Measurements from ENCODE around the gene PEX7. TPM values are rescaled to one million over a fixed set of nuclear protein-coding genes. Genes with fewer than 3 reads are reported as not detected.
A peak's percentile ranks its signal among the peaks of the same experiment; 100 is the strongest.
"Not testable (repeated sequence)": the region's sequence is repeated elsewhere in the genome, so short reads cannot be mapped to it uniquely, and the experiment has no call there.

PEX7 gene
- total RNA-seq, 4 donors from 2014 or later = 5.0 to 10.7 (median 8.8) TPM

DNA sequence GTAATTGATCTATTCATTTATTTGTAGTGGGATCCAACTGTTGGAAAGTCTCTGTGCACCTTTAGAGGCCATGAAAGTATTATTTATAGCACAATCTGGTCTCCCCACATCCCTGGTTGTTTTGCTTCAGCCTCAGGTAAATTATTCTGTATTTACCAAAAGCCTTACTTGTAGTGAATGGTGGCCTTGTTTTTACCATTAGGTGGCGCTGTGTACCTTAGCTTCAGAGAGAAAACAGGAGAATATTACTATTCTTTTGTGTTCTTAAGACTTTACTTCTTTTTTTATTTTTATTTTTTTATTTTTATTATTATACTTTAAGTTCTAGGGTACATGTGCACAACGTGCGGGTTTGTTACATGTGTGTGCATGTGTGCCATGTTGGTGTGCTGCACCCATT is 23.7 kb downstream of the PEX7 start:
- no peak overlapping the region for H3K4me3 ChIP-seq
- WGBS, 2 donors = 59 to 64% methylated on average over 3 of the region's 3 CpGs
- H3K4me1 ChIP-seq = no peaks in the 10 kb centered on the region
- H3K36me3 ChIP-seq = peaks cover 0 to 14% (median 0%) of the 10 kb centered on the region in 3 donors
- peaks cover 0 to 2% (median 0%) of the 10 kb centered on the region in 4 donors for H3K9me3 ChIP-seq
- DNase-seq (ENCODE audit: low spot score in 2 of 2) = peak in 1 of 2 donors; percentile 56
- H3K27me3 ChIP-seq = no peaks in the 10 kb centered on the region
- H3K27ac ChIP-seq = no peak overlapping the region
- no peak for TF ChIP-seq POLR2A (IDR thresholded peaks at IDR 0.05)
- no peak for TF ChIP-seq EP300 (IDR thresholded peaks at IDR 0.05)
- TF ChIP-seq, protein P1, sequence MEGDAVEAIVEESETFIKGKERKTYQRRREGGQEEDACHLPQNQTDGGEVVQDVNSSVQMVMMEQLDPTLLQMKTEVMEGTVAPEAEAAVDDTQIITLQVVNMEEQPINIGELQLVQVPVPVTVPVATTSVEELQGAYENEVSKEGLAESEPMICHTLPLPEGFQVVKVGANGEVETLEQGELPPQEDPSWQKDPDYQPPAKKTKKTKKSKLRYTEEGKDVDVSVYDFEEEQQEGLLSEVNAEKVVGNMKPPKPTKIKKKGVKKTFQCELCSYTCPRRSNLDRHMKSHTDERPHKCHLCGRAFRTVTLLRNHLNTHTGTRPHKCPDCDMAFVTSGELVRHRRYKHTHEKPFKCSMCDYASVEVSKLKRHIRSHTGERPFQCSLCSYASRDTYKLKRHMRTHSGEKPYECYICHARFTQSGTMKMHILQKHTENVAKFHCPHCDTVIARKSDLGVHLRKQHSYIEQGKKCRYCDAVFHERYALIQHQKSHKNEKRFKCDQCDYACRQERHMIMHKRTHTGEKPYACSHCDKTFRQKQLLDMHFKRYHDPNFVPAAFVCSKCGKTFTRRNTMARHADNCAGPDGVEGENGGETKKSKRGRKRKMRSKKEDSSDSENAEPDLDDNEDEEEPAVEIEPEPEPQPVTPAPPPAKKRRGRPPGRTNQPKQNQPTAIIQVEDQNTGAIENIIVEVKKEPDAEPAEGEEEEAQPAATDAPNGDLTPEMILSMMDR (IDR thresholded peaks at IDR 0.05) = peak; percentile 18 to 67 (median 36)

DNA sequence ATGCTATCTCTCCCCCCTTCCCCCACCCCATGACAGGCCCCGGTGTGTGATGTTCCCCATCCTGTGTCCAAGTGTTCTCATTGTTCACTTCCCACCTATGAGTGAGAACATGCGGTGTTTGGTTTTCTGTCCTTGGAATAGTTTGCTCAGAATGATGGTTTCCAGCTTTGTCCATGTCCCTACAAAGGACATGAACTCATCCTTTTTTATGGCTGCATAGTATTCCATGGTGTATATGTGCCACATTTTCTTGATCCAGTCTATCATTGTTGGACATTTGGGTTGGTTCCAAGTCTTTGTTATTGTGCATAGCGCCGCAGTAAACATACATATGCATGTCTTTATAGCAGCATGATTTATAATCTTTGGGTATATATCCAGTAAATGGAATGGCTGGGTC is 24.1 kb downstream of the PEX7 start:
- not testable (repeated sequence) for H3K4me3 ChIP-seq; H3K27ac ChIP-seq; DNase-seq (ENCODE audit: low spot score in 2 of 2); H3K27me3 ChIP-seq; H3K4me1 ChIP-seq; H3K9me3 ChIP-seq
- H3K36me3 ChIP-seq = peaks cover 0 to 14% (median 0%) of the 10 kb centered on the region in 3 donors
- WGBS, 2 donors = 89 to 96% methylated on average over 4 of the region's 4 CpGs

DNA sequence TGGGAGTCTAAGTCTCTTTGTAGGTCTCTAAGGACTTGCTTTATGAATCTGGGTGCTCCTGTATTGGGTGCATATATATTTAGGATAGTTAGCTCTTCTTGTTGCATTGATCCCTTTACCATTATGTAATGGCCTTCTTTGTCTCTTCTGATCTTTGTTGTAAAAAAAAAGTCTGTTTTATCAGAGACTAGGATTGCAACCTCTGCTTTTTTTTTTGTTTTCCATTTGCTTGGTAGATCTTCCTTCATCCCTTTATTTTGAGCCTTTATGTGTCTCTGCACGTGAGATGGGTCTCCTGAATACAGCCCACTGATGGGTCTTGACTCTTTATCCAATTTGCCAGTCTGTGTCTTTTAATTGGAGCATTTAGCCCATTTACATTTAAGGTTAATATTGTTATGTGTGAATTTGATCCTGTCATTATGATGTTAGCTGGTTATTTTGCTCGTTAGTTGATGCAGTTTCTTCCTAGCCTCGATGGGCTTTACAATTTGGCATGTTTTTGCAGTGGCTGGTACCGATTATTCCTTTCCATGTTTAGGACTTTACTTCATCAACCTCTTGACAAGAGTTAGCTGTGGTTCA is 27.7 kb downstream of the PEX7 start:
- H3K27ac ChIP-seq; H3K36me3 ChIP-seq; H3K4me3 ChIP-seq; H3K4me1 ChIP-seq; H3K9me3 ChIP-seq; H3K27me3 ChIP-seq; DNase-seq (ENCODE audit: low spot score in 2 of 2): not testable (repeated sequence)
- 95 to 96% methylated on average over 4 of the region's 4 CpGs for WGBS, 2 donors

DNA sequence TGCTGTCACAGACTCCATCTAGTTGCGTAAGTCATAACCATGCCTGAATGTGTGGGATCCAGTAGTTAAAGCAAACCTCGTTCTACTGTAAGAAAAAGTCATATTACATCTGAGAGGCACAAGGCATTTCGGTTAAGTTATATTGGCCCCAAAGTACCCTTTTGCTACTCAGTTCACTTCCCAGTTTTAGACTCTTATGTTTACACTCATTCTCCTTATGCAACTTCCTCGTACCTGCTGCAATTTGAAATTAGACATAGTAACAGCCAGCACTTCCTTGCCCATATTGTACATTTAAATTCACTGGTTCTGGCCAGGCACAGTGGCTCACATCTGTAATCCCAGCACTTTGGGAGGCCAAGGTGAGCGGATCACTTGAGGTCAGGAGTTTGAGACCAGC is 37.0 kb downstream of the PEX7 start:
- H3K27me3 ChIP-seq = no peaks in the 10 kb centered on the region
- H3K4me3 ChIP-seq = no peak overlapping the region
- WGBS, 2 donors = 91 to 95% methylated on average over 5 of the region's 5 CpGs
- H3K9me3 ChIP-seq = no peaks in the 10 kb centered on the region
- H3K36me3 ChIP-seq = peaks cover 0 to 6% (median 0%) of the 10 kb centered on the region in 3 donors
- DNase-seq (ENCODE audit: low spot score in 2 of 2) = no peak
- no peak overlapping the region for H3K27ac ChIP-seq
- TF ChIP-seq EP300 (IDR thresholded peaks at IDR 0.05) (no peak), POLR2A (IDR thresholded peaks at IDR 0.05) (no peak)
- TF ChIP-seq, protein P1 (IDR thresholded peaks at IDR 0.05) = no peak
- no peaks in the 10 kb centered on the region for H3K4me1 ChIP-seq

DNA sequence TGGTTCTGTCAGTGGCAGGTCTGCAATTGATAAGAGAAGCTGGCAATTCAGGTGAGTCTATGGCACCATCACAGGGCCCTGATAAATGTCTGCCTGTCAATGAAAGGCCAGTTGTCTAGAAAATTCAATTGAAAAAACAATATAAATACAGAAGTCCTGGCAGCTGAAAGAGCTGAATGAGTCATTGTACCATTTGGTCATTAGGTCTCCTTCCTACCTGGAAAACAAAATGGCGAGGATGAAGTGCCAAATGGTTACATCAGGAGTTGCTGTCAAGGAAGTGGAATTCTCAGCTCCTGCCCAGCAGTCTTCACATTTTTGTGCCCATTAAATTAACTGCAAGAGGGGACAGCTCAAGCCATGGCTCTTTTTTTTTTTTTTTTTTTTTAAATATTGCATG is 37.7 kb downstream of the PEX7 start:
- Histone ChIP-seq H3K27ac (no peak overlapping the region), H3K9me3 (no peaks in the 10 kb centered on the region), H3K27me3 (no peaks in the 10 kb centered on the region), H3K4me1 (no peaks in the 10 kb centered on the region), H3K36me3 (peaks cover 0 to 6% (median 0%) of the 10 kb centered on the region in 3 donors), H3K4me3 (no peak overlapping the region)
- TF ChIP-seq POLR2A (IDR thresholded peaks at IDR 0.05) (no peak), EP300 (IDR thresholded peaks at IDR 0.05) (no peak)
- TF ChIP-seq, protein P1 (IDR thresholded peaks at IDR 0.05) = no peak
- 96 to 98% methylated on average over 1 of the region's 1 CpG for WGBS, 2 donors
- no peak for DNase-seq (ENCODE audit: low spot score in 2 of 2)

DNA sequence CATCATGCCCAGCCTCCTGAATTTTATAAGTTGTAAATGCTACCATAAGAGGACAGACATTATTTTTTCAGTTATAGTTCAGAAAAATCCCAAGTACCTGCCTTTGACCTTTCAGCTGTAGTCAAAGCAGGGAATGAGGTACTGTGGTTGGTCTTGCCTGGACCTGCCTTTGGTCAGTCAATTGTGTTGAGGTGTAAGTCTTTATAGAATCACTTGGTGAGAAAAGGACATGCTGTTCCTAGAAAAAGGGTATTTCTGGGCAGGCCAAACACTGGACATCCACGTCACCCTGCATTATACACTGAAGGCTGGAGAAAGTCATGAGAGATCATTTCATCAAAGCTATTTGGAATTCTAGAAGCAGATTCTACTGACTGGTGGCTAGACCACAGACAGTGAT is 40.3 kb downstream of the PEX7 start:
- Histone ChIP-seq H3K27me3 (no peaks in the 10 kb centered on the region), H3K4me1 (no peaks in the 10 kb centered on the region), H3K27ac (no peak overlapping the region), H3K36me3 (no peaks in the 10 kb centered on the region), H3K4me3 (no peak overlapping the region), H3K9me3 (no peaks in the 10 kb centered on the region)
- TF ChIP-seq, protein P1 (IDR thresholded peaks at IDR 0.05) = no peak
- TF ChIP-seq POLR2A (IDR thresholded peaks at IDR 0.05) (no peak), EP300 (IDR thresholded peaks at IDR 0.05) (no peak)
- no peak for DNase-seq (ENCODE audit: low spot score in 2 of 2)
- WGBS, 2 donors = 80 to 100% methylated on average over 1 of the region's 1 CpG

Measured in tibial nerve (tissue), 4 donors.